DMS79 treated with DMSO at 0.1 percent for 48 hours (cell line): Measurements from ENCODE around the gene THSD7B.

Source experiments
- DNase-seq: peaks from one replicate; lab custom pipeline; 2025; lab: John Stamatoyannopoulos, UW

Gene THSD7B

GRCh38 chr2:136823291-136823690, 57.9 kb downstream of the THSD7B start:
- no peak for DNase-seq

DNA sequence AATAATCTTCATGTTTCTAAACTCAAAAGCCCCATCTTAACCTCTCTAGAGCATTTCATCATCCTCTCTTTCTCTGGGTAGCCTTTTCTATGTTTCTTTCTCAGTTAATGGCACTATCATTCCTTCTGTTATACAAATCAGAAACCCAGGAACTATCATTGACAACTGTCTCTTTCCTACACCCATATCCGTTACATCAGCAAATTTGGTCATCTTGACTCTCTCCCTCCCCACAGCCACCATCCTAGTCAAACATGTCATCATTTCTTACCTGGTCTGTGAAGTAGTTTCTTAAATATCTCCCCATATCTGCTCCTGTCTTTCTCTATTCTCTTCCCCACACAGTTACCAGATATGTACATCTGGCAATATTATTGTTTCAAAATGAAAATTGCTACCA, 62.8 kb downstream of the THSD7B start:
- DNase-seq = no peak

- DNase-seq = no peak
Measured at GRCh38 chr2:136828774-136829173, 63.4 kb downstream of the THSD7B start.

GRCh38 chr2:136844546-136844945, 79.2 kb downstream of the THSD7B start:
- no peak for DNase-seq

DNA sequence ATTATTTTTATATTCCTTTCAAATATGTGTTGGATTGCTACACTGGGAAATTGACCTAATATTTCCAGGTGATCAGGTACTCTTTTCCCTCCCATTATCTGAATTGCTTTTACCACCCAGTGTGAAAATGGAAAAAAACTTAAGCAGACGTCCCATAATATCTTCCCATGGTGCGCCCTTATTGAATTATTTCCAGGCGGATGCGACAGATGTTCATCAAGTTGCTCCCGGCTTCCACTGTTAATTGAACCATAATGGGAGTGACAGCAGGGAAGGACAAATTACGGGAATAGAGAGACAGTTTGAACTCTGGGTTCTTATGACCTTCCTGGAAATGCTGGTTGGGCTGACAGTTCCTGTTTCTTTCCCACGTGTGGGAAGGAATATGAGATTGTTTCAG, 93.3 kb downstream of the THSD7B start:
- DNase-seq = no peak

DNA sequence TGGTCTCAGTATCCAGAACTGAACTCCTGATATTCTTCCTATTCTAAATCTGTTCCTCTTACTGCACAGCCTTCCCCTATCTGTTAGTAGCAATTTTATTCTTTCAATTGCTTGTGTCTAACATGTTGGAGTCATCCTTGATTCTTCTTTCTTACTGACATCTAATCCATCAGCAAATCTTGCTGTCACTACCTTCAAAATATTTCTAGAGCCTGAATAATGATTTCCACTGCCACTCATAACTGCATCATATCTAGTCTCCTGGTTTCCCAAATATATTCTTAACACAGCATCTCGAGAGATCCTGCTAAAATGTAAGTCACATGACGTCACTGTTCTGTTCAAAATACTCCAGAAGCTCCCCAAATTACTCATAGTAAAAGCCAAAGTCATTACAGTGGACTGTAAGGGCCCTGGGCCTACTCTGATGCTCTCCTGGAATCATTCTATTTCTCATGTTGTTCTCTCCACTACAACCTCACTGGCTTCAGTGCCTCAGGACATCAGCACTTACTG, 95.2 kb downstream of the THSD7B start:
- DNase-seq = no peak

- no peak for DNase-seq
Measured at GRCh38 chr2:136863468-136863867, 98.1 kb downstream of the THSD7B start.

DNA sequence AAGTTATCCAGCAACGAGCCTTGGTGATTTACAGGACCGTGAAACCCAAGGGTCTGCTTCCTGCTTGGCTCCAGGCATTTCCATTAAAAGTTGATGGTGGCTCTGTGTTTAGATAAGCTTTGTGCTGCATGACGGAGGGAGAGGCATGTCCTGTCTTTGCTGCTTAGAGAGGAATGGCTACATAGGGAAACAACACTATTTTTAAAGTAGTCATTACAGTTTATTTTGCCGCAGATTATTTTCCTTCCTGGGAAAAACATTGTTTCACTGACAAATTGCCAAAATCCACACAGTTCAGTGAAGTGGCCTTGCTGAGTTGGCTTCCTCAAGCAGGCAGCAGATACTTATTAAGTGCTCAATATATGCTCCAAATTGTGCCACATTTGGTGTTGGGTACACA, 98.5 kb downstream of the THSD7B start:
- DNase-seq = no peak

DNA sequence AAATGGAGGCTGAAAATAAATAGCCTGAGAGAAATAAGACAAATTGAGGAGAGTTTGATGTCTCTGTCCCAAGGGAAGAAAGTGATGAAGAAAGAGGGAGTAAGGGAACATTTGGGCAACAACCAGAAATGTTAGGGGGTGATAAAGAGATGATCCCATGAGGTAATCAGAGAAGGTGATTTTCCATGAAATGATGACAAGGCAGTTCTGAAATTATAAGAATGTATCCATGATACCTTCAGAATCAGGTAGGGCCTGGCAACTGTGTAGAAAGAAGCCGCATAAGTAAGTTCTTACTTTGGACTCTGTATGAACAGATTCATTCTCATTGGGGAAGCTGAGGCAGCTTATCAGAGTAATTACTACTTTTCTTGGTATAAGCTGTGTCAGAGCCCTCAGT, 106.1 kb downstream of the THSD7B start:
- no peak for DNase-seq

GRCh38 chr2:136874258-136874657, 108.9 kb downstream of the THSD7B start:
- DNase-seq = no peak

DNA sequence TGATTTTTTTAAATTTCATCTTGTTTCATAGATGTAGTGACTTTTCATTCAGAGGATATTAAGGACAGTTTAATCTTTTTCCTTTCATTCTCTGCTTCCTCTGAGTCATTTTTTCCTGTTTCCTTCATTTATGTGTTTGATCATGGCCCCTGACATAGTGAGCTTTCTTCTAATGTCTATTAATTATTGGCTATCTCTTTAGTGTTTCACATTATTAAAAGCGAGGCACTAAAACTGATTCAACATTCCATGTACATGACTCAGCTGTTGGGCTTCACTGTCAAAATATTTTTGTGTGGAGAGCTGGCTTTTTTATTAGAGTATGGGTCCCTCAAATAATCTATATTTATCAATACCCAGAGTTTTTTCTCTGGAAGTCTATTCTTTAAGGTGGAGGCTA, 125.8 kb downstream of the THSD7B start:
- no peak for DNase-seq

DNA sequence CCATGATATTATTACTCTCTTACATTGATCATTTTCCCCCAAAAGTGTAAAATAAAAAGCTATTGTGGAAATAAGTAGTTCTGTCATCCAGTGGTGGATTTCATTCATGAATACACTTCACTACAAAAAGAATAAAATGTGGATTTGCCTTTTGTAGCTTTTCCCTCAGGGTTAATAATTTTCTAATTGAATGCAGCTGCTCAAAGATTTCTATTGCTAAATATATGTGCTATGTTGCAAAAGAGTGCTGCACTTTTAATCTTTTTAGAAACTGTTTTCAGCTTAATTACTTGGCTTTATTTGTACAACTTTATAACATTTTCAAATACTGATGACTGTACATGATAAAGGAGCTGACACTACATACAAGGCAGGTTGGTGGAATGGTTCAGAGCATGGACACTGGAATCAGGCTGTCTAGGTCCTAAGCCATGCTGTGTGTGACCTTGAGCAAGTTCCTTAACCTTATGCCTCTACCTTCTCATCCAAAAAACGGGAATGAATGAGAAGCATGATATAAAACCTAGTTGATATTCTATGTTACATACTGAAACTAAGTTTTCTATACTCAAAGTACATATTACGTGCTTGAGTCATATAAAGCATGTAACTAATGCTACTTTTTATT, 128.8 kb downstream of the THSD7B start:
- no peak for DNase-seq

GRCh38 chr2:136901732-136902131, 136.4 kb downstream of the THSD7B start:
- DNase-seq = peak; percentile 65

DNA sequence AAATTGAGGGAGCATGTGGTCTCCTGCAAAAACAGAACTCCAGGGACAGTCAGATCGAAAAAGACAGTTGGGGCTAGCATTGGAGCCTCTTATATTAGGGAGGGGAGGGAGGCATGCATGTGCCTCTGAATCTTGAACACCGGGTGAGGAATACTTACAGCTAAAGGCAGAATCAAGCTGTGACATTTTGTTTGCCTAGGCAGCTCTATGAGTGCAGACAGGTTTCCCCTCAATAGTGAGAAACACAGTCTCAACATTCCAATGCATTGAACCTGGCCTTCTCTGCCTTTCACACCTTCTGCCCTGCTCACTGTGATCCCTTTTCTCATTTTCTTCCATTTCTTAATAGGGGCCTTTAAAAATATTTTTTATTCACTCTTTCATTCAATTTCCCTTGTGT, 140.4 kb downstream of the THSD7B start:
- no peak for DNase-seq

- DNase-seq = no peak
Measured at GRCh38 chr2:136909777-136910176, 144.4 kb downstream of the THSD7B start.

DNA sequence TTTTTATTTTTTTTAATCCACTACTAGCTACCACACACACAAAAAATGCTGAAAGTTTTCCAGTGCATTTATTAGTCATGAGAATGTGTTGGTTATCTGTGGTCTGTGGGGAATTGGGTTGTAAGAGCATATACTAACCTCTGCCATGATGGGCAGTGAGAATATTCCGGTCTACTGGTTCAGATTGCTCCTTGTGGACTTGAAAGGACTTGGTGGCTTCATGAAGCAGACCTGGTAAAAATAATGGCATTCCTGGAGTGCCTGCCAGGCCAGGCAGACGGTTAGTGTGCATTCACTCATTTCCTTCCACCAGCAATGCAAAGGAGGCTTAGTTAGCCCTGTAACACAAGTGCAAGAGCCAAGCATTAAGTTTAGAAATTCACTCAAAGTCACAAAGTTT, 150.8 kb downstream of the THSD7B start:
- DNase-seq = no peak

DNA sequence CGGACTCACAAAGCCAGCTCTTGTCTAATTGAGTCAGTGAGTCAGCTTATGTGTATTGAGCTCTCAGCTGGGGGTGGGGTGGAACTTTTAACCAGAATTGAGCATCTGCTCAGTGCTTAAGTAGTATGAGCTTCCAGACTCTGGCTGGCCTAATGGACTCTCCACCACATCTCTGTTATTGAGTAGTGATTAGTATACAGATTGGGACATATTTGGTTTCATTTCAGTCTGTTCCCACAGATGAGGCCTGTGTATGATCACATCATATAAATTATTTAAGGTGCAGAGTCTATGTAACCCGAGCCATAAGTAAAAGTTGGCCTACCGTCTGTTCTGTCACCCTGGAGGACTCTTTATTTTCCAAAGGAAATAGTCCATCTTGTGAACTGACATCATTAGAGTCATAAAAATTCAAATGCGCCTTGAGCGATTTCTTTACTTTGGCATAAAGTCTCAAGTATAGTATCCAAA, 152.1 kb downstream of the THSD7B start:
- no peak for DNase-seq

DNA sequence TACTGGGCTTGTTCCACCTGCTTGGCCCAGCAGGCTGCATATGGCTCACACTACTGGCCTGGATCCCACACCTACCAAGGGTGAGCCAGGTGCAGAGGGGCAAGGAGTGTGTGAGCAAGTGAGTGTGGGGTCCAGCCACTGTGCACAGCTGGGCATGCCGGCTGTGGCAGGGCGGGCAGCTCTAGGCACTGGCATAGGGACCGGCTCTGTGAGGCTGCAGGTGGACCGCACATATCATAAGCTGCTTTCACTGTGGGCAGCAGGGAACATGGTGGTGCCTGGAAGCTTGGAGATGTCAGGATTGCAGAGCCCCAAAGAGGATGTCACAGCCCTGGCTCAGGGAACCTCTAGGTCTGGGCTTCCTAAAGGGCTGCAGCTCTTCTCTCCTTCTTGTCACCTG, 154.3 kb downstream of the THSD7B start:
- no peak for DNase-seq

- no peak for DNase-seq
Measured at GRCh38 chr2:136920652-136921333, 155.4 kb downstream of the THSD7B start.

DNA sequence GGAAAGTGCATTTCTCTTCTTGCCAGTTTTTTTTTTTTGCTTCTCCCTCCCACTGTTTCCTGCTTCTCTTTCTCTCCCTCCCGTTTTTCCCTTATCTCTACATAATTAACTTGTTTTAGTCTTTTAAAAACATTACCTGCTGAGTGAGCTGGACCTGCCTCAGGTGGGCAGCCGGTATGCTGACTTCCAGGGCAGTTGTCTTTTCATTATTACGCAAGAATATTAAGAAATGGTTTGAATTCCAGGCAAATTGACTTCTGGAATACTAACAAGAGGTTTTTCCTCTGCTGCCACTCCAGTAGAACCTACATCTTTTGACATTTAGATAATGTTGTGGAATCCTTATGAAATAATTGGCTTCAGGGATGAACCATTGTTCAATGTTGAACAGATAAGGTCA, 161.8 kb downstream of the THSD7B start:
- DNase-seq = no peak

DNA sequence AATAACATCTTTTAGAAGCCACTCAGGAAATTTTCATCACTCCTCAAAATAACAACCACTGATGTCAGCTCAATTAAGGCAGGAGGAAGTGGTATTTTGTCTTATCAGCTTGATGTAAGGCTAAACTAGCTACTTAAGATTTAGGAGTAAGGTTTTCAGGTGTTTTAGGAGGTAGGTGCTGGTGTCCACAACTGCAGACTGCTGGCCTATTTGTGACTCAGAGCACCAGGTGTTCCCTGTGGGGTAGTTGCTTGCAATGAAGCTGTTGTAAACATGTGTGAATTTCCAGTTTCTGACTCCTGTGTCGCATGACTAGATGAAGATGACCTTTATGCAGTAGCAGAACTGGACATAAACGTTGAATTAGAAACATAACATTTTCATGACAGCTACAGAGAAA, 164.2 kb downstream of the THSD7B start:
- no peak for DNase-seq

DNA sequence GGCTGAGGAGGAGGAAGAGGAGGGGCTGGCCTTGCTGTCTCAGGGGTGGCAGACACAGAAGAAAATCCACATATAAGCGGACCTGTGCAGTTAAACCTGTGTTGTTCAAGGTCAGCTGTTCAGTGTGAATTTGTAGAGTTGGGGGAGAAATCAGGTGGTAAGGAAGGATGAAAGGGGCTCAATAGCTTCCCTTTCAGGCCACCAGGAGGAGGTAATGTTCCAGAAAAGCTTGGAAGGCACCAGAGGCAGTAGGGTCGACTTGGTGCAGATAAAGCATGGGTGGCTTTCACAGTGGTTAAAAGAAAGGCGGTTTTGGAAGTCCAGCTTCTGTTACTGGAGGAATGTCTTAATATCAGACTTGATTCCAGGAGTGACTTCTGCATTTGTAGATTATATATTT, 167.4 kb downstream of the THSD7B start:
- peak; percentile 12 for DNase-seq

GRCh38 chr2:136935119-136935518, 169.8 kb downstream of the THSD7B start:
- no peak for DNase-seq

DNA sequence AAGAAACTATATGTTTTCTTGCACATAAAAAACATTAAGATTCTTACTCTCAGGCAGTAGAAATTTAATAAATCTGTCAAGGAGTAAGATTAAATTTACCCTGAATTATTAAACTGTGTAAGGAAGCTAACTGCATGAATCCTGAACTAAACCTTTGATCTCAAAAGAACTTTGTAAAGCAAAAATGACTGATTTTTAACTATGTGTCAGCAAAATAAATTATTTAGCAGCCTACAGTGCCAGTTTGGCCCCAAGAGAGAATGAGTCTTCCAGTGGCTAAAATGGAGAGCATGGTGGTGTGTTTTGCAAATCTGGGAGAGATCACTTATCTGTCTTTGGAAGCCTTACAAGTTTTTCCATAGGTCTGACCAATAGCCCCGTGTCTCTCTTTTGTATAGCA, 190.7 kb downstream of the THSD7B start:
- no peak for DNase-seq
